OCI-M2 (cell line): ENCODE measurements around the gene NOX4.
"Not testable (repeated sequence)": the region's sequence is repeated elsewhere in the genome, so short reads cannot be mapped to it uniquely, and the experiment has no call there.

ENCODE experiments used
- DNase-seq: peaks from one replicate; lab custom pipeline; 2025; ENCODE audit not compliant: unreplicated experiment; lab: John Stamatoyannopoulos, UW

NOX4 gene

GRCh38 chr11:89382986-89383385 lies 108.2 kb downstream of the NOX4 start:
- not testable (repeated sequence) for DNase-seq

- DNase-seq = no peak
Observed at GRCh38 chr11:89381094-89381493, 110.1 kb downstream of the NOX4 start.

GRCh38 chr11:89379976-89380771 lies 111.0 kb downstream of the NOX4 start:
- DNase-seq = not testable (repeated sequence)

GRCh38 chr11:89378986-89379385 lies 112.2 kb downstream of the NOX4 start:
- DNase-seq = not testable (repeated sequence)

GRCh38 chr11:89369356-89369755 lies 121.8 kb downstream of the NOX4 start:
- not testable (repeated sequence) for DNase-seq

- not testable (repeated sequence) for DNase-seq
Observed at GRCh38 chr11:89364856-89365255, 126.3 kb downstream of the NOX4 start.

- no peak for DNase-seq
Observed at GRCh38 chr11:89361734-89362133, 129.4 kb downstream of the NOX4 start.

- DNase-seq = not testable (repeated sequence)
Observed at GRCh38 chr11:89359208-89359607, 132.0 kb downstream of the NOX4 start.

- no peak for DNase-seq
Observed at GRCh38 chr11:89358761-89359160, 132.4 kb downstream of the NOX4 start.

GRCh38 chr11:89355646-89356045 lies 135.5 kb downstream of the NOX4 start:
- no peak for DNase-seq

- not testable (repeated sequence) for DNase-seq
Observed at GRCh38 chr11:89354513-89354912, 136.7 kb downstream of the NOX4 start.

GRCh38 chr11:89347071-89347470 lies 144.1 kb downstream of the NOX4 start:
- DNase-seq = no peak

- DNase-seq = no peak
Observed at GRCh38 chr11:89346601-89347000, 144.6 kb downstream of the NOX4 start.

GRCh38 chr11:89342880-89343572 lies 148.1 kb downstream of the NOX4 start:
- not testable (repeated sequence) for DNase-seq

GRCh38 chr11:89340450-89340849 lies 150.7 kb downstream of the NOX4 start:
- not testable (repeated sequence) for DNase-seq

- not testable (repeated sequence) for DNase-seq
Observed at GRCh38 chr11:89338073-89338472, 153.1 kb downstream of the NOX4 start.

- DNase-seq = not testable (repeated sequence)
Observed at GRCh38 chr11:89337100-89337650, 154.0 kb downstream of the NOX4 start.

- DNase-seq = not testable (repeated sequence)
Observed at GRCh38 chr11:89333704-89334103, 157.5 kb downstream of the NOX4 start.

GRCh38 chr11:89331940-89332339 lies 159.2 kb downstream of the NOX4 start:
- DNase-seq = not testable (repeated sequence)

- no peak for DNase-seq
Observed at GRCh38 chr11:89327885-89328284, 163.3 kb downstream of the NOX4 start.

GRCh38 chr11:89321401-89321800 lies 169.8 kb downstream of the NOX4 start:
- no peak for DNase-seq

GRCh38 chr11:89310607-89311006 lies 180.6 kb downstream of the NOX4 start:
- not testable (repeated sequence) for DNase-seq
